Measurements from ENCODE around the gene EARS2.

- TF ChIP-seq CTCF (IDR thresholded peaks at IDR 0.05) = no peak
- TF ChIP-seq POLR2A (IDR thresholded peaks at IDR 0.05) = no peak
Measured at GRCh38 chr16:23502466-23502865, 54.7 kb downstream of the EARS2 start.
